ENCODE measurements around the gene CGB2.
A peak's percentile ranks its signal among the peaks of the same experiment; 100 is the strongest.
"Not testable (repeated sequence)": the region's sequence is repeated elsewhere in the genome, so short reads cannot be mapped to it uniquely, and the experiment has no call there.

CGB2 gene

DNA sequence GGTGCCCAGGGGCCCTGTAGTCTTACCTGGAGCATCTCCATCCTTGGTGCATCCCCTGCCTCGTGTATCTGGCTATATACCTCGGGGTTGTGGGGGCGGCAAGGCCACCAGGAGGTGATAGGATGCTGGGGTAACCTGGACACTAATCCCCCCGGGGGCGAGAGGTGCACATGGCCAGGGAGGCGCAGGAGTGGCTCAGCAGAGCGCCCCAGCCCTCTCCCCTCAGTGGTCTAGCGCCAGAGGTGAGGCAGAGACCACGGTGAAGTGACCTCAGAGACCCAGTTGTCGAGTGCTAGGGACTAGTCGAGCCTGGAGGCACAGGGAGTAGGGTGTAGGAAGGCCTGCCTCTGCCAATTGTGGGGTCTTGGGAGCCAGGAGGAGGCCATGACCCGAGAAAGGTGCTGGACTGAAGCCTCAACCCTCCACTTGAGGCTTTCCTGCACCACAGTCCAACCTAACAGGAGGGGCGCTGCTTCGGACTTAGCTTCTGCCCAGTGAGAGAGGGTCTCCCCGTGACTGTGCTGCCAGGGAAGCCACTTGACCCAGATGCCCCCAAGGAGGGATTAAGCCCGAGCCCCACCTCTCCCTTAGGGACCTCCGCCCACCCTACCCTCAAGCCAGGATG lies 14.5 kb upstream of the CGB2 start, which contains the start of gene LHB:
TSS of gene LHB (minus strand) at position 51 of the 625 bp plus-strand sequence. CDS start at position 41, 10 bp downstream.
- no peak for DNase-seq
- Histone ChIP-seq H3K9me3 (ENCODE audit: control extremely low read depth in 1 of 5, control insufficient read depth in 4 of 5, insufficient read depth in 2 of 5, low read depth in 1 of 5, low read length in 4 of 5) (no peaks in the 10 kb centered on the region), H3K4me1 (ENCODE audit: control extremely low read depth in 1 of 4, control insufficient read depth in 4 of 4, insufficient read depth in 4 of 4, low read length in 3 of 4) (peaks cover 0 to 24% (median 22%) of the 10 kb centered on the region in 4 experiments), H3K27me3 (replicated peaks in 2 of 5; ENCODE audit: control insufficient read depth in 4 of 5, insufficient read depth in 5 of 5, low read length in 4 of 5) (peaks cover 0 to 43% (median 9%) of the 10 kb centered on the region in 5 experiments), H3K4me3 (ENCODE audit: control insufficient read depth in 1 of 7, extremely low read depth in 1 of 7, insufficient read depth in 4 of 7, low read depth in 2 of 7, low read length in 6 of 7) (peak within 1 kb of the TSS; percentile 4 to 73 (median 56)), H3K27ac (ENCODE audit: insufficient read depth in 1 of 2, low read depth in 1 of 2, low read length in 2 of 2, poor library complexity in 1 of 2, severe bottlenecking in 2 of 2) (no peak within 1 kb of the TSS), H3K36me3 (ENCODE audit: control insufficient read depth in 4 of 4, insufficient read depth in 4 of 4, low read length in 3 of 4) (peaks cover 4 to 38% (median 27%) of the 10 kb centered on the region in 4 experiments)
- 71% methylated on average over 10 of the region's 17 CpGs for WGBS (ENCODE audit: insufficient coverage)
- POLR2A ChIA-PET = no interaction called here
- CTCF ChIA-PET = interaction anchor here (1.0 to 3.5 kb wide), 6 partner anchors 8 to 43 kb away, joined by 3 to 10 read pairs (median 3); no protein-coding TSS in a partner anchor

DNA sequence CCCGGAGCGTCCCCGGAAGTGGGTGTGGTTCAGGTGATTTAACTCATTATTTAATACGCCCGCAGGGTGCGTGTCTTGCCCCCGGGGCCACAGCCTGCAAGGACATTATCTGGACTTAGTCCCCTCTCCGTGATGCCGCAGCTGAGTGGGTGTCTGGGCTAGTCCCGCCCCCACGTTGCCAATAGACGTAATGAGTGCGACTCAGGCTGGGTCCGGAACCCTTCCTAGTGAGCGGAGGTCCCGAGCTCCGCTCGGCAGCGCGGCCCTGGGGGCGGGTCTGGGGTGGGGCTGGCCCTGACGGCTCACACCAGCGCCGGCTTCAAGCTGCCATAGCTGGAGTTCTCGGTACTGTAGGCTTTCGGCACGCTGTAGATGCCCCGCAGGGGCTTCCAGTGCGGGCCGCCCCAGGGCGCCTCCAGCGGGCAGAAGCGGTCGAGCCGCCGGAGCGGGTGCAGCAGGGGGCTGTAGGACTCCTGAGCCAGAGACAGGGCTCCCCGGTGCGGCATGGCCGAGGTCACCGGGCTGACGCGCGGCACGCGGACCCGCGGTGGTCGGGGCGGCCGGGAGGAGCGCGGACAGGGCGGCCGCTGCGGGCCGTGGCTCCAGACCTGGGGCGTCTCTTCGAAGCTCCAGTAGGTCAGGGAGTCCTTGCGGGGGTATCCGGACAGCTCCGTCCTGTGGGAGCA lies 13.9 kb upstream of the CGB2 start:
- peak; percentile 63 to 83 (median 81) for DNase-seq
- under 1% methylated on average over 45 of the region's 62 CpGs for WGBS (ENCODE audit: insufficient coverage)
- ChIA-PET CTCF (interaction anchor here (1.0 to 3.5 kb wide), 6 partner anchors 8 to 43 kb away, joined by 3 to 10 read pairs (median 3); no protein-coding TSS in a partner anchor), POLR2A (no interaction called here)
- Histone ChIP-seq H3K9me3 (ENCODE audit: control extremely low read depth in 1 of 5, control insufficient read depth in 4 of 5, insufficient read depth in 2 of 5, low read depth in 1 of 5, low read length in 4 of 5) (no peaks in the 10 kb centered on the region), H3K4me1 (ENCODE audit: control extremely low read depth in 1 of 4, control insufficient read depth in 4 of 4, insufficient read depth in 4 of 4, low read length in 3 of 4) (peaks cover 0 to 24% (median 22%) of the 10 kb centered on the region in 4 experiments), H3K4me3 (ENCODE audit: control insufficient read depth in 1 of 7, extremely low read depth in 1 of 7, insufficient read depth in 4 of 7, low read depth in 2 of 7, low read length in 6 of 7) (peak overlapping the region; percentile 4 to 73 (median 56)), H3K36me3 (ENCODE audit: control insufficient read depth in 4 of 4, insufficient read depth in 4 of 4, low read length in 3 of 4) (peaks cover 3 to 31% (median 21%) of the 10 kb centered on the region in 4 experiments), H3K27ac (ENCODE audit: insufficient read depth in 1 of 2, low read depth in 1 of 2, low read length in 2 of 2, poor library complexity in 1 of 2, severe bottlenecking in 2 of 2) (no peak overlapping the region), H3K27me3 (replicated peaks in 2 of 5; ENCODE audit: control insufficient read depth in 4 of 5, insufficient read depth in 5 of 5, low read length in 4 of 5) (peaks cover 0 to 43% (median 9%) of the 10 kb centered on the region in 5 experiments)

DNA sequence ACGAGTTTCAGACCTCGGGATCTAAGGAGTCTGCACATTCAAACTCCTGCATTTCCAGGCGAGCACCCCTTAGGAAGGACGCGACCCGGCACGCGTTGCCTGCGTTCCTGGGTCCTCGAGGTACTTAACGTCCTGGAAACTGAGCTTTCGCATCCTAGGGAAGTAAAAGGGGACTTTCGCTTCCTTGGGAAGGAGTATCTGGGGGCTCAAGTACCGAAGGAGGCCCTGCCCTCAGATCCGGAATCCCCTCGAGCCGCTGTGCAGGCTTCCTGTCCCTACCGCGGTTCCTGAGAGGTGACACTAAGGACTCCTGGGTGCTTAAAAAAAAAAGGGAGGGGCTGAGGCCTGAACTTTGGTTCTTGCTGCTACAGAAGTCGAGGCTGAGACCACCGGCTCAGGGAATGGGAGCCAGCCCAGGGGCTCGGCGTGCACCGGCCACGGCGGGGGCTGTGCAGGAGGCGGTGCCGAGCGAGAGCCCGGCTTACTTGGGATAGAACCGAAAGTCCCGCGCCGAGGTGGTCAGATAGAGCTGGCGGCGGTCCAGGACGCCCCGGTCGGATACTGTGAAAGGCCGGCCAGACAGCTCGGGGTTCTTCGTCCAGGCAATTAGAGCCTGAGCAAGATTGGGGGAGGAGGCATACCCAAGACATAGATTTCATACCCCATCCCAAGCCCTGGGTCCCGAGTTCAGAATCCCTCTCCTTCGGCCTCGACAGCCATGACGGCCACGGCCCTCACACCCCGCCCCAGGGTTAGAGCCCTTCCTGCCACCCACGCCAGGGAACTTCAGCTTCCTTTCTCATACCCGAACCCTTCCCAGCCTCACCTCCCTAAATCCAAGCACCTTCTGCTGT lies 13.1 kb upstream of the CGB2 start:
- Histone ChIP-seq H3K4me1 (ENCODE audit: control extremely low read depth in 1 of 4, control insufficient read depth in 4 of 4, insufficient read depth in 4 of 4, low read length in 3 of 4) (peaks cover 0 to 24% (median 22%) of the 10 kb centered on the region in 4 experiments), H3K27me3 (replicated peaks in 2 of 5; ENCODE audit: control insufficient read depth in 4 of 5, insufficient read depth in 5 of 5, low read length in 4 of 5) (peaks cover 0 to 43% (median 9%) of the 10 kb centered on the region in 5 experiments), H3K4me3 (ENCODE audit: control insufficient read depth in 1 of 7, extremely low read depth in 1 of 7, insufficient read depth in 4 of 7, low read depth in 2 of 7, low read length in 6 of 7) (peak overlapping the region in 6 of 7 experiments; percentile 42 to 73 (median 56)), H3K36me3 (ENCODE audit: control insufficient read depth in 4 of 4, insufficient read depth in 4 of 4, low read length in 3 of 4) (peaks cover 3 to 27% (median 19%) of the 10 kb centered on the region in 4 experiments)
- POLR2A ChIA-PET; H3K9me3 ChIP-seq (ENCODE audit: control extremely low read depth in 1 of 5, control insufficient read depth in 4 of 5, insufficient read depth in 2 of 5, low read depth in 1 of 5, low read length in 4 of 5); H3K27ac ChIP-seq (ENCODE audit: insufficient read depth in 1 of 2, low read depth in 1 of 2, low read length in 2 of 2, poor library complexity in 1 of 2, severe bottlenecking in 2 of 2): not testable (repeated sequence)
- 11% methylated on average over 42 of the region's 50 CpGs for WGBS (ENCODE audit: insufficient coverage)
- peak in 2 of 3 donors; percentile 54 to 62 for DNase-seq
- CTCF ChIA-PET = interaction anchor here (1.2 to 3.5 kb wide), 7 partner anchors 9 to 55 kb away, joined by 3 to 10 read pairs (median 3); partner anchors contain the start of genes GYS1, KCNA7 and RUVBL2

DNA sequence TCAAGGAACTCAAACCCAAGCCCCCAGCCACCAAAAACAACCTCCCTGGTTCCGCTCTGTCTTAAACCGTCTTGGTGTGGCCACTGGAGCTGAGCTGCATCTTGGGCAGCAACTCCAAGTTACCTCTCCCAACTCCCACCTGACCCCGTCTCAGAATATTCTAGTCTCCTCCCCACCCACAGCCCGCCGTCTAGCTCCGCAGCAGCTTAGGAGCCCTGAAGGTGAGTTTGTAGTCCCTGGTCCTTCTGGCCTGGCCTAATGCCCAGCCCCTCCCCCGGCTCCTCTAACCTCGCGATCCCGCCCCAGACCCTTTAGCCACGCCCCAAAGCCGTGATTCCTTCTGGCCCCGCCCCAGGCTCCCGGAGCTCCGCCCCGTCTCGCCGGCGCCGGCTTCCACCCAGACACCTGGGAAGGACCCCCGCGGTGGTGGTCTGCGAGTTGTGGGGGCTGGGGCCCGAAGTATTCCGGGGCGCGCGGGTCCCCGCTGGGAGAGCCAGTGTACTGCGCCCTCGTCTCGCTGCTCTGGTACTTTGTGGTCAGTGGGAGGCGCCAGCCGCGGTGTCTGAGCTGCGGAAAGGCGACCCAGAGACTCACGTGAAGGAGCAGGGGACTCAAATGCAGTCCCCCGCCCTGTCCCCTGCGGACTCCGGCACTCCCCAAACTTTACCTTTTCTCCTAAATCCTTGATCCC lies 12.3 kb upstream of the CGB2 start:
- ChIA-PET CTCF (interaction anchor here (0.7 to 3.5 kb wide), 6 partner anchors 13 to 54 kb away, joined by 3 to 10 read pairs (median 4); partner anchors contain the start of genes GYS1, KCNA7 and RUVBL2), POLR2A (no interaction called here)
- Histone ChIP-seq H3K27me3 (replicated peaks in 2 of 5; ENCODE audit: control insufficient read depth in 4 of 5, insufficient read depth in 5 of 5, low read length in 4 of 5) (peaks cover 0 to 43% (median 9%) of the 10 kb centered on the region in 5 experiments), H3K4me1 (ENCODE audit: control extremely low read depth in 1 of 4, control insufficient read depth in 4 of 4, insufficient read depth in 4 of 4, low read length in 3 of 4) (peaks cover 0 to 24% (median 22%) of the 10 kb centered on the region in 4 experiments), H3K27ac (ENCODE audit: insufficient read depth in 1 of 2, low read depth in 1 of 2, low read length in 2 of 2, poor library complexity in 1 of 2, severe bottlenecking in 2 of 2) (no peak overlapping the region), H3K36me3 (ENCODE audit: control insufficient read depth in 4 of 4, insufficient read depth in 4 of 4, low read length in 3 of 4) (peaks cover 3 to 21% (median 15%) of the 10 kb centered on the region in 4 experiments), H3K9me3 (ENCODE audit: control extremely low read depth in 1 of 5, control insufficient read depth in 4 of 5, insufficient read depth in 2 of 5, low read depth in 1 of 5, low read length in 4 of 5) (no peaks in the 10 kb centered on the region), H3K4me3 (ENCODE audit: control insufficient read depth in 1 of 7, extremely low read depth in 1 of 7, insufficient read depth in 4 of 7, low read depth in 2 of 7, low read length in 6 of 7) (peak overlapping the region in 5 of 7 experiments; percentile 10 to 65 (median 55))
- WGBS (ENCODE audit: insufficient coverage) = 12% methylated on average over 35 of the region's 41 CpGs
- DNase-seq = peak in 2 of 3 donors; percentile 56 to 66

DNA sequence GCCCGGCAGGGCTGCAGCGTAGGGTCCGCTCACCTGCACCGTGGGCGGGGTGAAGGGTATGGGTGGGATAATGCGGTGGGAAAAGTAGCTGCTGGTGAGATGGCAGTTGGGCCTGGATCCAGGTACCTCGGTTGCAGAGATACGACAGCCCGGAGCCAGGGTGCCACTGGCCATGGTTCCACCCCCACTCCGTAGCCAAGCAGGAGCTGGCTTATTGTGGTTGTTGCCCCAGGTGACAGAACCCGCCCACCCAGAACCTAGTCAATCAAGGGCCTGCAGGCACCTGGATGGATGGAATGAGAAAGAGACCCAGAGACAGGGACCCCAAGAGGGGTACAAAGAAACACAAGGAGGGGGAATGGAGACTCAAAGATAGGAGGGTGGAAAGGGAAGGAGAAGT lies 11.3 kb upstream of the CGB2 start:
- Histone ChIP-seq H3K27ac (ENCODE audit: insufficient read depth in 1 of 2, low read depth in 1 of 2, low read length in 2 of 2, poor library complexity in 1 of 2, severe bottlenecking in 2 of 2) (no peak overlapping the region), H3K9me3 (ENCODE audit: control extremely low read depth in 1 of 5, control insufficient read depth in 4 of 5, insufficient read depth in 2 of 5, low read depth in 1 of 5, low read length in 4 of 5) (no peaks in the 10 kb centered on the region), H3K4me3 (ENCODE audit: control insufficient read depth in 1 of 7, extremely low read depth in 1 of 7, insufficient read depth in 4 of 7, low read depth in 2 of 7, low read length in 6 of 7) (no peak overlapping the region), H3K27me3 (replicated peaks in 2 of 5; ENCODE audit: control insufficient read depth in 4 of 5, insufficient read depth in 5 of 5, low read length in 4 of 5) (peaks cover 0 to 43% (median 9%) of the 10 kb centered on the region in 5 experiments), H3K36me3 (ENCODE audit: control insufficient read depth in 4 of 4, insufficient read depth in 4 of 4, low read length in 3 of 4) (peaks cover 2 to 11% (median 7%) of the 10 kb centered on the region in 4 experiments), H3K4me1 (ENCODE audit: control extremely low read depth in 1 of 4, control insufficient read depth in 4 of 4, insufficient read depth in 4 of 4, low read length in 3 of 4) (peaks cover 0 to 24% (median 22%) of the 10 kb centered on the region in 4 experiments)
- ChIA-PET CTCF (interaction anchor here (0.6 to 3.5 kb wide), 3 partner anchors 14 to 239 kb away, joined by 3 to 10 read pairs (median 3); no protein-coding TSS in a partner anchor), POLR2A (no interaction called here)
- no peak for DNase-seq
- 88% methylated on average over 10 of the region's 11 CpGs for WGBS (ENCODE audit: insufficient coverage)
